ENCODE measurements around the gene TNFRSF4.

DNA sequence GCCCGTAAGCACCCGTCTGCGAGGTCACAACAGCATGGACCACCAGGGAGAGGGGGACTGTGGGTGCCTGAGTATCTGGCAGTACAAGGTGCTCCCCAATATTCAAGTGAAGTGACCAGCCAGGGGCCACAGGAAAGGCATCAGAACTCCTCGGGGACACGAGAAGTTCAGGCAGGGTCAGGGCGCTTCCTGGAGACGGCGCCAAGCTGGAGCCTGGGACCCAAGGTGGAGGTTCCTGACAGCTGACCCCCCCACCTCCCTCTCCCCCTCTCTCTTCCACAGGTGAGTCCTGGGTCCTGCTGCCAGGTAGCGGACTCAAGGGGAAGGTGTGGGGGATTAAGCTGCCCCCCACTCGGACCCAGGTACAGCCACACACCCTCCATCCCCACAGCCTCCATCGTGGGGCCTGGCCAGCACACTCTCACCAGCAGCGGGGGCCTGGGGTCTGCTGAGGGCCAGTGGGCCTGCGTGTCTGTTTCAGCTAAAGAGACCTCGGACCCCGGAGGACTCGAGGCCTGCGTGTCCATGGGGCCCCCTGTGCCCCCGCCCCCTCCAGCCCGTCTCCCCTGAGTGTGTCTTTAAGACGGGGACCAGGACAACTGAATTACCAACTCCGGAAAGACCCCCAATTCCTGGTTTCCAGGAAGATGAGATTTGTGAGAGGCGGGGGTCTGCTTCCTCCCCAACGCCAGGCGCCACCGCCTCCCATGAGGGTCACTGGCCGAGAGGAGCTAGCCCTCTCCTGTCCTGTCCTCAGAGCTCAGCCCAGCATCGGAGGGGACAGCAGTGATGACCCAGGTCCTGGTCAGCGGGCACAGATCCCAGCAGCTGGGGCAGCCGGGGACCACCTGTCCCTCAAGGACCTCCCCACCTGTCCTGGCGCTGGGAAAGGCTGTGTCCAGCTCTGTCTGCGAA lies 13.7 kb downstream of the TNFRSF4 start:
- TF ChIP-seq, protein P1, sequence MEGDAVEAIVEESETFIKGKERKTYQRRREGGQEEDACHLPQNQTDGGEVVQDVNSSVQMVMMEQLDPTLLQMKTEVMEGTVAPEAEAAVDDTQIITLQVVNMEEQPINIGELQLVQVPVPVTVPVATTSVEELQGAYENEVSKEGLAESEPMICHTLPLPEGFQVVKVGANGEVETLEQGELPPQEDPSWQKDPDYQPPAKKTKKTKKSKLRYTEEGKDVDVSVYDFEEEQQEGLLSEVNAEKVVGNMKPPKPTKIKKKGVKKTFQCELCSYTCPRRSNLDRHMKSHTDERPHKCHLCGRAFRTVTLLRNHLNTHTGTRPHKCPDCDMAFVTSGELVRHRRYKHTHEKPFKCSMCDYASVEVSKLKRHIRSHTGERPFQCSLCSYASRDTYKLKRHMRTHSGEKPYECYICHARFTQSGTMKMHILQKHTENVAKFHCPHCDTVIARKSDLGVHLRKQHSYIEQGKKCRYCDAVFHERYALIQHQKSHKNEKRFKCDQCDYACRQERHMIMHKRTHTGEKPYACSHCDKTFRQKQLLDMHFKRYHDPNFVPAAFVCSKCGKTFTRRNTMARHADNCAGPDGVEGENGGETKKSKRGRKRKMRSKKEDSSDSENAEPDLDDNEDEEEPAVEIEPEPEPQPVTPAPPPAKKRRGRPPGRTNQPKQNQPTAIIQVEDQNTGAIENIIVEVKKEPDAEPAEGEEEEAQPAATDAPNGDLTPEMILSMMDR (IDR thresholded peaks at IDR 0.05) = no peak
- TF ChIP-seq POLR2AphosphoS5 (IDR thresholded peaks at IDR 0.05; ENCODE audit: insufficient read depth in 1 of 2, low read depth in 1 of 2) = no peak
- no peak for TF ChIP-seq POLR2A (IDR thresholded peaks at IDR 0.05)
